Stimulated activated memory B cell treated with anti-CD40 and anti-IgM and Interleukin-4, amounts not matched to agents 10 μg/mL and 1 μg/mL and 100 μg/mL, for 72 hours (primary cell): ENCODE results near the gene AFP.

Experiments used
- ATAC-seq: fragments of 150-1000 bp; cut with Tn5 transposase; 2 replicates; pipeline ENCODE4 v1.10.0; 2021
- H3K27ac Mint-ChIP-seq: one replicate; pipeline ENCODE4 v1.8.0; 2022; ENCODE audit warnings: mild to moderate bottlenecking, mixed read lengths
- H3K27me3 Mint-ChIP-seq: one replicate; pipeline ENCODE4 v1.8.0; 2022; ENCODE audit warnings: mixed read lengths
- H3K36me3 Mint-ChIP-seq: one replicate; pipeline ENCODE4 v1.8.0; 2022; ENCODE audit warnings: mixed read lengths
- H3K4me1 Mint-ChIP-seq: one replicate; pipeline ENCODE4 v1.8.0; 2022; ENCODE audit warnings: mixed read lengths
- H3K4me3 Mint-ChIP-seq: one replicate; pipeline ENCODE4 v1.8.0; 2022; ENCODE audit warnings: mild to moderate bottlenecking, moderate library complexity, mixed read lengths
- H3K9me3 Mint-ChIP-seq: one replicate; pipeline ENCODE4 v1.8.0; 2022; ENCODE audit warnings: mixed read lengths

The AFP gene

DNA sequence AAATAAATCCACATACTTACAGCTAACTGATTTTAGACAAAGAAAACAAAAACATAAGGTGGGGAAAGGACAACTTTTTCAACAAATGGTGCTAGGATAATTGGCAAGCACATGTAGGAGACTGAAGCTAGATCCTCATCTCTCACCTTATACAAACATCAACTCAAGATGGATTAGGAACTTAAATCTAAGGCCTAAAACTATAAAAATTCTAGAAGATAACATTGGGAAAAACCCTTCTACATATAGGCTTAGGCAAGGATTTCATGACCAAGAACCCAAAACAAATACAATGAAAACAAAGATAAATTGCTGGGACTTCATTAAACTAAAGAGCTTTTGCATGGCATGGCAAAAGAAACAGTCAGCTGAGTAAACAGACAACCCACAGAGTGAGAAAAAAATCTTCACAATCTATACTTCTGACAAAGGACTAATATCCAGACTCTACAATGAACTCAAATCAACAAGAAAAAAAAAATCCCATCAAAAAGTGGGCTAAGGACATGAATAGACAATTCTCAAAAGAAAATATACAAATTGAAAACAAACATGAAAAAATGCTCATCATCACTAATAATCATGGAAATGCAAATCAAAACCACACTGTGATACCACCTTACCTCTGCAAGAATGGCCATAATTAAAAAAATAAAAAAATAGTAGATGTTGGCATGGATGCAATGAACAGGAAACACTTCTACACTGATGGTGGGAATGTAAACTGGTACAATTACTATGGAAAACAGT is 14.1 kb upstream of the AFP start:
- no peaks in the 10 kb centered on the region for H3K36me3 Mint-ChIP-seq
- H3K4me1 Mint-ChIP-seq: no peaks in the 10 kb centered on the region
- no peak overlapping the region for H3K4me3 Mint-ChIP-seq
- ATAC-seq: no peak
- H3K9me3 Mint-ChIP-seq: no peaks in the 10 kb centered on the region
- no peak overlapping the region for H3K27ac Mint-ChIP-seq
- peaks cover 8% of the 10 kb centered on the region for H3K27me3 Mint-ChIP-seq

DNA sequence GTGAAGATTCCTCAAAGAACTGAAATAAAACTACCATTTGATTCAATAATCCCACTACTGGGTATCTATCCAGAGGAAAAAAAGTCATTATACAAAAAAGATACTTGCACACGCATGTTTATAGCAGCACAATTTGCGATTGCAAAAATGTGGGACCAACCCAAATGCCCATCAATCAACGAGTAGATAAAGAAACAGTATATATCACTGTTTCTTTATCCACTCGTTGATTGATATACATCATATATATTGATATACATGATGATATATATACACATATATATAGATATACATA is 13.6 kb upstream of the AFP start:
- Mint-ChIP-seq H3K36me3 (no peaks in the 10 kb centered on the region), H3K9me3 (no peaks in the 10 kb centered on the region), H3K4me1 (no peaks in the 10 kb centered on the region), H3K4me3 (no peak overlapping the region), H3K27ac (no peak overlapping the region), H3K27me3 (peaks cover 8% of the 10 kb centered on the region)
- no peak for ATAC-seq

DNA sequence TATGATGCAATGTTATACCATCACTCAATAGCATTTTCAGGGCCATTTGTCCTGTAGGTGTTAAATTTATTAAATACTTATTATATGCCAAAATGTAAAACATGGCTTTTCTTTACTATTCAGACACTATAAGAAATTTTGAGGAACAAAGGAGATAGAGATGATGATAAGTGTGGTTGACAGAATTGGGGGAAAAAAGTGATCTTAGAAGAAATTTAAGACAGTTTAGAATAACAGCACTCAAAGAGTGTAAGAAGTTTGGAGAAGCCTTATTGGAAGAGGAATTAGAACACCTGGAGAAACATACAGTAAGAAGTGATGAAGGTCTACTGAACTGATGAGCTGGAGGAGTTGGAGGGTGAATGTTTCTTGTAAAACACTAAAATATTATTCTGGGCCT is 12.8 kb upstream of the AFP start:
- peaks cover 8% of the 10 kb centered on the region for H3K27me3 Mint-ChIP-seq
- no peak overlapping the region for H3K27ac Mint-ChIP-seq
- H3K9me3 Mint-ChIP-seq: no peaks in the 10 kb centered on the region
- no peaks in the 10 kb centered on the region for H3K36me3 Mint-ChIP-seq
- H3K4me1 Mint-ChIP-seq: no peaks in the 10 kb centered on the region
- no peak for ATAC-seq
- H3K4me3 Mint-ChIP-seq: no peak overlapping the region

- no peak overlapping the region for H3K27ac Mint-ChIP-seq
- no peaks in the 10 kb centered on the region for H3K27me3 Mint-ChIP-seq
- no peaks in the 10 kb centered on the region for H3K4me1 Mint-ChIP-seq
- H3K4me3 Mint-ChIP-seq: no peak overlapping the region
- no peaks in the 10 kb centered on the region for H3K9me3 Mint-ChIP-seq
- ATAC-seq: no peak
- H3K36me3 Mint-ChIP-seq: no peaks in the 10 kb centered on the region
Measured at GRCh38 chr4:73426666-73427065, 9.4 kb upstream of the AFP start.

- Mint-ChIP-seq H3K9me3 (no peaks in the 10 kb centered on the region), H3K4me1 (no peaks in the 10 kb centered on the region), H3K27ac (no peak overlapping the region), H3K4me3 (no peak overlapping the region), H3K27me3 (no peaks in the 10 kb centered on the region), H3K36me3 (no peaks in the 10 kb centered on the region)
- no peak for ATAC-seq
Measured at GRCh38 chr4:73429118-73429517, 6.9 kb upstream of the AFP start.

DNA sequence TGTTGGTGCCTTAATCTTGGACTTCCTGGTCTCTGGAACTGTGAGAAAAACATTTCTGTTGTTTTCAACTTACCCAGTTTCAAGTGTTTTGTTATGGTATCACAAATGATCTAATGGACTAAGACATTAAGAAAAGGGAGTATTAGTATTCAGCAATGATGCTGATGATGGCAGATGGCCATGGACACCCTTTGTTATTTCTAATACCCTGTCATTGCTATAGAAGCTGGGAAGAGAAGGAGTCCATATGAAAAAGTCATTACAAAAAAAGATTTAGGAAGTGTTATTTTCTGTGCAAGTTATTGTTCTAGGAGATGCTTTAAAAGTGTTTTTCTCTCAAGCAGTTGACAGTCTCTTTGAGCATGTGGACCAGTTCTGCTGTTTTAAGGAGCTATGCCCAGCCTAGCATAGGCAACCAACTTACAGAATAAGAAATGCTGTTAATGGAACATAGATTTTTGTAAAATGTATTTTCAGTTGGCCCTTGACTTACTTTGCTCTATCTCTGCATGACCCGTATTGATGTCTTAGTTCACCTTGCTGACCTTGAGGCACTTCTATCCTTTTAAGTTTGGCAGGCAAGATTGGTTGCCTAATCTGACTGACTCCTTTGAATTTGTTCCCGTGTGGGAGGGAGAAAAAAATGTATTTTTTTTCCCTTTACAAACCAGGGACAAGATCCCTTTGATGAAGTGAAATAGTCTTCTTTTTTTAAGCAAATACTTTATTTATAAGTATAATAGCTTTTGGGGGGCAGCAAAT is 6.0 kb upstream of the AFP start:
- no peaks in the 10 kb centered on the region for H3K9me3 Mint-ChIP-seq
- H3K4me3 Mint-ChIP-seq: no peak overlapping the region
- H3K27me3 Mint-ChIP-seq: no peaks in the 10 kb centered on the region
- ATAC-seq: no peak
- no peak overlapping the region for H3K27ac Mint-ChIP-seq
- H3K4me1 Mint-ChIP-seq: no peaks in the 10 kb centered on the region
- no peaks in the 10 kb centered on the region for H3K36me3 Mint-ChIP-seq

- Mint-ChIP-seq H3K27ac (no peak overlapping the region), H3K27me3 (no peaks in the 10 kb centered on the region), H3K4me1 (no peaks in the 10 kb centered on the region), H3K9me3 (no peaks in the 10 kb centered on the region), H3K36me3 (no peaks in the 10 kb centered on the region), H3K4me3 (no peak overlapping the region)
- no peak for ATAC-seq
Measured at GRCh38 chr4:73431813-73432168, 4.2 kb upstream of the AFP start.

DNA sequence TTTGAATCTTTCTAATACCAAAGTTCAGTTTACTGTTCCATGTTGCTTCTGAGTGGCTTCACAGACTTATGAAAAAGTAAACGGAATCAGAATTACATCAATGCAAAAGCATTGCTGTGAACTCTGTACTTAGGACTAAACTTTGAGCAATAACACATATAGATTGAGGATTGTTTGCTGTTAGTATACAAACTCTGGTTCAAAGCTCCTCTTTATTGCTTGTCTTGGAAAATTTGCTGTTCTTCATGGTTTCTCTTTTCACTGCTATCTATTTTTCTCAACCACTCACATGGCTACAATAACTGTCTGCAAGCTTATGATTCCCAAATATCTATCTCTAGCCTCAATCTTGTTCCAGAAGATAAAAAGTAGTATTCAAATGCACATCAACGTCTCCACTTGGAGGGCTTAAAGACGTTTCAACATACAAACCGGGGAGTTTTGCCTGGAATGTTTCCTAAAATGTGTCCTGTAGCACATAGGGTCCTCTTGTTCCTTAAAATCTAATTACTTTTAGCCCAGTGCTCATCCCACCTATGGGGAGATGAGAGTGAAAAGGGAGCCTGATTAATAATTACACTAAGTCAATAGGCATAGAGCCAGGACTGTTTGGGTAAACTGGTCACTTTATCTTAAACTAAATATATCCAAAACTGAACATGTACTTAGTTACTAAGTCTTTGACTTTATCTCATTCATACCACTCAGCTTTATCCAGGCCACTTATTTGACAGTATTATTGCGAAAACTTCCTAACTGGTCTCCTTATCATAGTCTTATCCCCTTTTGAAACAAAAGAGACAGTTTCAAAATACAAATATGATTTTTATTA is 3.6 kb upstream of the AFP start:
- no peaks in the 10 kb centered on the region for H3K4me1 Mint-ChIP-seq
- H3K27me3 Mint-ChIP-seq: no peaks in the 10 kb centered on the region
- no peak overlapping the region for H3K4me3 Mint-ChIP-seq
- ATAC-seq: no peak
- no peaks in the 10 kb centered on the region for H3K9me3 Mint-ChIP-seq
- no peak overlapping the region for H3K27ac Mint-ChIP-seq
- H3K36me3 Mint-ChIP-seq: no peaks in the 10 kb centered on the region

DNA sequence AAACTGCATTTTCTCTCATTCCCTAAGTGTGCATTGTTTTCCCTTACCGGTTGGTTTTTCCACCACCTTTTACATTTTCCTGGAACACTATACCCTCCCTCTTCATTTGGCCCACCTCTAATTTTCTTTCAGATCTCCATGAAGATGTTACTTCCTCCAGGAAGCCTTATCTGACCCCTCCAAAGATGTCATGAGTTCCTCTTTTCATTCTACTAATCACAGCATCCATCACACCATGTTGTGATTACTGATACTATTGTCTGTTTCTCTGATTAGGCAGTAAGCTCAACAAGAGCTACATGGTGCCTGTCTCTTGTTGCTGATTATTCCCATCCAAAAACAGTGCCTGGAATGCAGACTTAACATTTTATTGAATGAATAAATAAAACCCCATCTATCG is 2.9 kb upstream of the AFP start:
- H3K27ac Mint-ChIP-seq: no peak overlapping the region

DNA sequence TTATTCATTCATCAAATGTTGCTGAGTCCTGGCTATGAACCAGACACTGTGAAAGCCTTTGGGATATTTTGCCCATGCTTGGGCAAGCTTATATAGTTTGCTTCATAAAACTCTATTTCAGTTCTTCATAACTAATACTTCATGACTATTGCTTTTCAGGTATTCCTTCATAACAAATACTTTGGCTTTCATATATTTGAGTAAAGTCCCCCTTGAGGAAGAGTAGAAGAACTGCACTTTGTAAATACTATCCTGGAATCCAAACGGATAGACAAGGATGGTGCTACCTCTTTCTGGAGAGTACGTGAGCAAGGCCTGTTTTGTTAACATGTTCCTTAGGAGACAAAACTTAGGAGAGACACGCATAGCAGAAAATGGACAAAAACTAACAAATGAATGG is 1.7 kb upstream of the AFP start:
- ATAC-seq: no peak
- H3K4me3 Mint-ChIP-seq: no peak overlapping the region
- no peak overlapping the region for H3K27ac Mint-ChIP-seq
- H3K27me3 Mint-ChIP-seq: peaks cover 8% of the 10 kb centered on the region
- no peaks in the 10 kb centered on the region for H3K36me3 Mint-ChIP-seq
- no peaks in the 10 kb centered on the region for H3K9me3 Mint-ChIP-seq
- H3K4me1 Mint-ChIP-seq: no peaks in the 10 kb centered on the region

More for the DNA sequence above, 2.9 kb upstream of the AFP start:
- no peak for ATAC-seq
- Mint-ChIP-seq H3K27me3 (peaks cover 4% of the 10 kb centered on the region), H3K36me3 (no peaks in the 10 kb centered on the region), H3K4me3 (no peak overlapping the region), H3K4me1 (no peaks in the 10 kb centered on the region), H3K9me3 (no peaks in the 10 kb centered on the region)

DNA sequence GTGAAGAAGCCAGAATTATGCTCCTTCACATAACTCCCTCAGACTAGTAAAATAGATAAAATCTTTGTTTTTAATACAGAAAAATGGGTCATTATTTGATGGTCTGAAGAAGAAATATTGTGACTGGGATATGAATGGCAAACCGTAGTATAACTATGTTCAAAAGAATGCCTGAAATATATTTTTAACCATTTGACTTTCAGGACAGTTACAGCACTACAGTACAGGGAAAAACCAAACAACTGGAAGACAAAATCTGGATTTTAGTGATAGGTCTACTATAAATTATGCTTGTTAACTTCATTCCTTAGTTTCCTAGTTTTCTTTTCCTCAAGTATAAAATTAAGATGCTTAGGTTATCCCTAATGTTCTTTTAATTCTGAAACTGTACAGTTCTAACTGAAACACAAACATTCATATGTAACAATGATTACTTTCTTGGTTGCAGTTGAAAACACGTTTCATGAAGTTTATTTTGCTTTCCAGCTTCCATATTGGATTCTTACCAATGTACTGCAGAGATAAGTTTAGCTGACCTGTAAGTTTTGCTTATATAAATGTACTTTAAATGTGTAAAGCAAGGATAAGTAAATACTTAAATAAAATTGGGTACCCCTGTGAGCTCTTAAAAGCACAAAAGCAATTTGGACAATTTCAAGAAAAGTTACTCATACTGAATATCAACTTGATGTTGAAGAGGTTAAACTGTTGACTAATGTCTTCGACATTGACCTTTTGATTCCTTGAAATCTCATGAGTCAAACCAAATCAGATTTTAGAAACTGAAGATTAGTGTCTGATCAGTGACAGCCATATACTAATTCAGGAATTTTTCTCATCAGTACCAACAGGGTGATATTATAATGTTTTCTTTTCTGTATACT is 895 bp downstream of the AFP start:
- no peaks in the 10 kb centered on the region for H3K4me1 Mint-ChIP-seq
- peaks cover 8% of the 10 kb centered on the region for H3K27me3 Mint-ChIP-seq
- no peak for ATAC-seq
- H3K9me3 Mint-ChIP-seq: no peaks in the 10 kb centered on the region
- no peaks in the 10 kb centered on the region for H3K36me3 Mint-ChIP-seq
- H3K4me3 Mint-ChIP-seq: no peak overlapping the region
- H3K27ac Mint-ChIP-seq: no peak overlapping the region

DNA sequence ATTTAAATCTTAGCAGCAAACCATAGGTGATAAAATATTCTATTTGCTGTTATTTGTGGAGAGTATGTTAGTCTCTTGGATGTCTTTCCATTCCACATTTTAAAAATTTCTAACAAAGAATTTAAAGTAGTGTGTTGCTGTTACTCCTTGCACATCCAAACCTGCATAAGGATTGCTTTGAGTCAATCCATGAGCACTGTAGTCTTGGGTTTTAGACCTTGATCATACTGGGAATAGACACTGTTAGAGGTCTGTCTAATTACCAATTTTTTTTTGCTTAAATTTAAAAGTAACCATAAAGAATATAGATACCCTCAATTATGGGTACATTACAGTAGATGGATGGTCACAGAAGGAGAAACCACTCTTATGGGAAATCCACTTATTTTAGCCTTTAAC is 1.5 kb downstream of the AFP start:
- Mint-ChIP-seq H3K36me3 (no peaks in the 10 kb centered on the region), H3K4me3 (no peak overlapping the region), H3K4me1 (no peaks in the 10 kb centered on the region), H3K27me3 (peaks cover 8% of the 10 kb centered on the region), H3K27ac (no peak overlapping the region), H3K9me3 (no peaks in the 10 kb centered on the region)
- no peak for ATAC-seq

- H3K4me1 Mint-ChIP-seq: no peaks in the 10 kb centered on the region
- peaks cover 8% of the 10 kb centered on the region for H3K27me3 Mint-ChIP-seq
- no peak for ATAC-seq
- no peak overlapping the region for H3K27ac Mint-ChIP-seq
- no peaks in the 10 kb centered on the region for H3K36me3 Mint-ChIP-seq
- H3K9me3 Mint-ChIP-seq: no peaks in the 10 kb centered on the region
- no peak overlapping the region for H3K4me3 Mint-ChIP-seq
Measured at GRCh38 chr4:73438048-73438447, 2.0 kb downstream of the AFP start.

DNA sequence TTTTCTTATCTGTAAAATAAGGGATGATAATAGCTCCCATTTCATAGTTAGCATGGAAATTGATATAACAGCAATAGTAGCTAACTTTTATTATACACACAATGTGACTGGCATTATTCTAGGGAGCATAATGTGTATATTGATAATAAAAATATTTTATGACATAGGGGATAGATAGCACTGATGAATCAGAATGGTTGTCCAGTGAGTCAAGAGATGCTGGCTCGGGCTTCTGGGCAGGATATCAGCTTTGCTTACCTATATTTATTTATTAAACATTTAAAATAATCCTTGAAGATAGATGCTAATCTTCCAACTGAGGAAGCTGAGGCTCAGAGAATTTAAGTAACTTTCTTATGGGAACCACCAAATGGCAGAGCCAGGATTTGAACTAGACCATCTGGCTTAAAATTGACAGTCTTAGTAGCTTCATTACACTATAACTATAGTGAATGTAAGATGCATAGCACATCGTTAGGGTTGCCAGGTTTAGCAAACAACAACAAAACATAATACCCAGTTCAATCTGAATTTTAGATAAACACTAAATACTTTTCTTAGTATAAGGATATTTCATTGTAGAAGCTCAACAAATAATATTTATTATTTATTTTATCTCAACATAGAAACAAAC is 2.7 kb downstream of the AFP start:
- no peak for ATAC-seq
- Mint-ChIP-seq H3K27ac (no peak overlapping the region), H3K9me3 (no peaks in the 10 kb centered on the region), H3K4me3 (no peak overlapping the region), H3K27me3 (peaks cover 8% of the 10 kb centered on the region), H3K4me1 (no peaks in the 10 kb centered on the region), H3K36me3 (no peaks in the 10 kb centered on the region)

DNA sequence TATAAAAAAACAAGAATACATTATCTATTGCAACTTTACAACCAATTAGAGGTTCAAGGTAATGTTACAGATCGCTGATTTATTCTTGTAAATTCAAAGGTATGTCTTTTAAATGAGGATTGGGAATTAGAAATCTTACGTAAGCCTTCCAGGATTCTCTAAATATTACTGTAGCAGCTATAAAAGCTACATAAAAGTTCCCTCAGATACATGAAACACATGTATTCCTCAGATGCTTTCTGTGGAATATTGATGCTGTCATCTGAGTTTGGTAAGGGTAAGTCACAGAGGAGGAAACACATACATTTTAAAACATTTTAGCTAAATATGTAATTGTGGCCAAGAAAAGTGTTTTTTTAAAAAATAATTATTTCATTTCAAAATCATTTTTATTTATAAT is 3.4 kb downstream of the AFP start:
- Mint-ChIP-seq H3K4me3 (no peak overlapping the region), H3K27ac (no peak overlapping the region), H3K4me1 (no peaks in the 10 kb centered on the region), H3K27me3 (peaks cover 8% of the 10 kb centered on the region), H3K36me3 (no peaks in the 10 kb centered on the region), H3K9me3 (no peaks in the 10 kb centered on the region)
- no peak for ATAC-seq
